ENCODE measurements around the gene GSG1L. TPM values are rescaled to one million over a fixed set of nuclear protein-coding genes. Genes with fewer than 3 reads are reported as not detected.
"Not testable (repeated sequence)": the region's sequence is repeated elsewhere in the genome, so short reads cannot be mapped to it uniquely, and the experiment has no call there.

The GSG1L gene
- polyA plus RNA-seq, 2 donors, result 0.12 to 0.19 TPM

GRCh38 chr16:27890006-27890405 is 173.5 kb downstream of the GSG1L start:
- no peak overlapping the region for H3K27ac ChIP-seq (ENCODE audit: low read depth in 2 of 2, low read length in 1 of 2)
- WGBS, 2 donors, result 75 to 93% methylated on average over 6 of the region's 6 CpGs

GRCh38 chr16:27883576-27883975 is 179.9 kb downstream of the GSG1L start:
- 66 to 74% methylated on average over 5 of the region's 5 CpGs for WGBS, 2 donors
- Histone ChIP-seq H3K27me3 (ENCODE audit: control insufficient read depth in 1 of 2, insufficient read depth in 2 of 2, low read length in 2 of 2) (no peaks in the 10 kb centered on the region), H3K4me1 (ENCODE audit: control insufficient read depth in 2 of 2, insufficient read depth in 2 of 2, low read length in 1 of 2) (no peaks in the 10 kb centered on the region), H3K9me3 (ENCODE audit: control insufficient read depth in 2 of 2, insufficient read depth in 1 of 2, low read depth in 1 of 2, low read length in 1 of 2) (no peaks in the 10 kb centered on the region), H3K4me3 (ENCODE audit: low read depth in 1 of 2, low read length in 2 of 2) (no peak overlapping the region), H3K27ac (ENCODE audit: low read depth in 2 of 2, low read length in 1 of 2) (no peak overlapping the region), H3K36me3 (ENCODE audit: control insufficient read depth in 2 of 2, insufficient read depth in 2 of 2, low read length in 1 of 2) (no peaks in the 10 kb centered on the region)

More at GRCh38 chr16:27890006-27890405, 173.5 kb downstream of the GSG1L start:
- H3K9me3 ChIP-seq (ENCODE audit: control insufficient read depth in 2 of 2, insufficient read depth in 1 of 2, low read depth in 1 of 2, low read length in 1 of 2), result no peaks in the 10 kb centered on the region
- no peaks in the 10 kb centered on the region for H3K36me3 ChIP-seq (ENCODE audit: control insufficient read depth in 2 of 2, insufficient read depth in 2 of 2, low read length in 1 of 2)
- H3K4me3 ChIP-seq (ENCODE audit: low read depth in 1 of 2, low read length in 2 of 2), result no peak overlapping the region
- H3K4me1 ChIP-seq (ENCODE audit: control insufficient read depth in 2 of 2, insufficient read depth in 2 of 2, low read length in 1 of 2), result no peaks in the 10 kb centered on the region
- no peaks in the 10 kb centered on the region for H3K27me3 ChIP-seq (ENCODE audit: control insufficient read depth in 1 of 2, insufficient read depth in 2 of 2, low read length in 2 of 2)

- Histone ChIP-seq H3K27me3 (ENCODE audit: control insufficient read depth in 1 of 2, insufficient read depth in 2 of 2, low read length in 2 of 2) (no peaks in the 10 kb centered on the region), H3K9me3 (ENCODE audit: control insufficient read depth in 2 of 2, insufficient read depth in 1 of 2, low read depth in 1 of 2, low read length in 1 of 2) (peaks cover 0 to 4% of the 10 kb centered on the region in 2 donors), H3K4me1 (ENCODE audit: control insufficient read depth in 2 of 2, insufficient read depth in 2 of 2, low read length in 1 of 2) (no peaks in the 10 kb centered on the region), H3K27ac (ENCODE audit: low read depth in 2 of 2, low read length in 1 of 2) (no peak overlapping the region), H3K4me3 (ENCODE audit: low read depth in 1 of 2, low read length in 2 of 2) (no peak overlapping the region), H3K36me3 (ENCODE audit: control insufficient read depth in 2 of 2, insufficient read depth in 2 of 2, low read length in 1 of 2) (no peaks in the 10 kb centered on the region)
- WGBS, 2 donors, result 47 to 50% methylated on average over 2 of the region's 2 CpGs
These were observed 183.2 kb downstream of the GSG1L start for GRCh38 chr16:27880287-27880686.

- H3K9me3 ChIP-seq (ENCODE audit: control insufficient read depth in 2 of 2, insufficient read depth in 1 of 2, low read depth in 1 of 2, low read length in 1 of 2), result peaks cover 0 to 10% of the 10 kb centered on the region in 2 donors
- no peak overlapping the region for H3K27ac ChIP-seq (ENCODE audit: low read depth in 2 of 2, low read length in 1 of 2)
- H3K4me1 ChIP-seq (ENCODE audit: control insufficient read depth in 2 of 2, insufficient read depth in 2 of 2, low read length in 1 of 2), result no peaks in the 10 kb centered on the region
- H3K27me3 ChIP-seq (ENCODE audit: control insufficient read depth in 1 of 2, insufficient read depth in 2 of 2, low read length in 2 of 2), result no peaks in the 10 kb centered on the region
- H3K4me3 ChIP-seq (ENCODE audit: low read depth in 1 of 2, low read length in 2 of 2), result no peak overlapping the region
- no peaks in the 10 kb centered on the region for H3K36me3 ChIP-seq (ENCODE audit: control insufficient read depth in 2 of 2, insufficient read depth in 2 of 2, low read length in 1 of 2)
- 73 to 74% methylated on average over 3 of the region's 3 CpGs for WGBS, 2 donors
These were observed 183.8 kb downstream of the GSG1L start for GRCh38 chr16:27879601-27880247.

GRCh38 chr16:27872627-27873026 is 190.9 kb downstream of the GSG1L start:
- H3K27ac ChIP-seq (ENCODE audit: low read depth in 2 of 2, low read length in 1 of 2); H3K4me1 ChIP-seq (ENCODE audit: control insufficient read depth in 2 of 2, insufficient read depth in 2 of 2, low read length in 1 of 2); H3K36me3 ChIP-seq (ENCODE audit: control insufficient read depth in 2 of 2, insufficient read depth in 2 of 2, low read length in 1 of 2); H3K27me3 ChIP-seq (ENCODE audit: control insufficient read depth in 1 of 2, insufficient read depth in 2 of 2, low read length in 2 of 2); H3K4me3 ChIP-seq (ENCODE audit: low read depth in 1 of 2, low read length in 2 of 2): not testable (repeated sequence)
- H3K9me3 ChIP-seq (ENCODE audit: control insufficient read depth in 2 of 2, insufficient read depth in 1 of 2, low read depth in 1 of 2, low read length in 1 of 2), result peaks cover 10 to 17% of the 10 kb centered on the region in 2 donors
- 92 to 100% methylated on average over 1 of the region's 1 CpG for WGBS, 2 donors

GRCh38 chr16:27870116-27870798 is 193.3 kb downstream of the GSG1L start:
- H3K9me3 ChIP-seq (ENCODE audit: control insufficient read depth in 2 of 2, insufficient read depth in 1 of 2, low read depth in 1 of 2, low read length in 1 of 2), result peaks cover 10 to 14% of the 10 kb centered on the region in 2 donors
- H3K36me3 ChIP-seq (ENCODE audit: control insufficient read depth in 2 of 2, insufficient read depth in 2 of 2, low read length in 1 of 2), result no peaks in the 10 kb centered on the region
- no peaks in the 10 kb centered on the region for H3K4me1 ChIP-seq (ENCODE audit: control insufficient read depth in 2 of 2, insufficient read depth in 2 of 2, low read length in 1 of 2)
- H3K27ac ChIP-seq (ENCODE audit: low read depth in 2 of 2, low read length in 1 of 2), result no peak overlapping the region
- no peak overlapping the region for H3K4me3 ChIP-seq (ENCODE audit: low read depth in 1 of 2, low read length in 2 of 2)
- H3K27me3 ChIP-seq (ENCODE audit: control insufficient read depth in 1 of 2, insufficient read depth in 2 of 2, low read length in 2 of 2), result no peaks in the 10 kb centered on the region
- WGBS, 2 donors, result 53 to 60% methylated on average over 4 of the region's 4 CpGs

- Histone ChIP-seq H3K27me3 (ENCODE audit: control insufficient read depth in 1 of 2, insufficient read depth in 2 of 2, low read length in 2 of 2) (no peaks in the 10 kb centered on the region), H3K27ac (ENCODE audit: low read depth in 2 of 2, low read length in 1 of 2) (no peak overlapping the region), H3K4me3 (ENCODE audit: low read depth in 1 of 2, low read length in 2 of 2) (no peak overlapping the region), H3K36me3 (ENCODE audit: control insufficient read depth in 2 of 2, insufficient read depth in 2 of 2, low read length in 1 of 2) (no peaks in the 10 kb centered on the region), H3K9me3 (ENCODE audit: control insufficient read depth in 2 of 2, insufficient read depth in 1 of 2, low read depth in 1 of 2, low read length in 1 of 2) (peaks cover 6 to 10% of the 10 kb centered on the region in 2 donors), H3K4me1 (ENCODE audit: control insufficient read depth in 2 of 2, insufficient read depth in 2 of 2, low read length in 1 of 2) (no peaks in the 10 kb centered on the region)
- 92 to 95% methylated on average over 1 of the region's 1 CpG for WGBS, 2 donors
These were observed 194.1 kb downstream of the GSG1L start for GRCh38 chr16:27869411-27869810.

GRCh38 chr16:27868180-27868579 is 195.3 kb downstream of the GSG1L start:
- no peaks in the 10 kb centered on the region for H3K4me1 ChIP-seq (ENCODE audit: control insufficient read depth in 2 of 2, insufficient read depth in 2 of 2, low read length in 1 of 2)
- no peak overlapping the region for H3K4me3 ChIP-seq (ENCODE audit: low read depth in 1 of 2, low read length in 2 of 2)
- no peaks in the 10 kb centered on the region for H3K27me3 ChIP-seq (ENCODE audit: control insufficient read depth in 1 of 2, insufficient read depth in 2 of 2, low read length in 2 of 2)
- no peaks in the 10 kb centered on the region for H3K36me3 ChIP-seq (ENCODE audit: control insufficient read depth in 2 of 2, insufficient read depth in 2 of 2, low read length in 1 of 2)
- no peak overlapping the region for H3K27ac ChIP-seq (ENCODE audit: low read depth in 2 of 2, low read length in 1 of 2)
- 88 to 91% methylated on average over 7 of the region's 7 CpGs for WGBS, 2 donors
- peaks cover 4 to 5% of the 10 kb centered on the region in 2 donors for H3K9me3 ChIP-seq (ENCODE audit: control insufficient read depth in 2 of 2, insufficient read depth in 1 of 2, low read depth in 1 of 2, low read length in 1 of 2)

GRCh38 chr16:27867122-27868110 is 196.1 kb downstream of the GSG1L start:
- Histone ChIP-seq H3K36me3 (ENCODE audit: control insufficient read depth in 2 of 2, insufficient read depth in 2 of 2, low read length in 1 of 2) (no peaks in the 10 kb centered on the region), H3K27ac (ENCODE audit: low read depth in 2 of 2, low read length in 1 of 2) (no peak overlapping the region), H3K4me1 (ENCODE audit: control insufficient read depth in 2 of 2, insufficient read depth in 2 of 2, low read length in 1 of 2) (no peaks in the 10 kb centered on the region), H3K27me3 (ENCODE audit: control insufficient read depth in 1 of 2, insufficient read depth in 2 of 2, low read length in 2 of 2) (no peaks in the 10 kb centered on the region), H3K9me3 (ENCODE audit: control insufficient read depth in 2 of 2, insufficient read depth in 1 of 2, low read depth in 1 of 2, low read length in 1 of 2) (peaks cover 7% of the 10 kb centered on the region in 2 donors), H3K4me3 (ENCODE audit: low read depth in 1 of 2, low read length in 2 of 2) (no peak overlapping the region)
- 39 to 40% methylated on average over 19 of the region's 19 CpGs for WGBS, 2 donors

Measured in esophagus (tissue), 2 donors.